ENCODE results near the gene EXD3. TPM values are rescaled to one million over a fixed set of nuclear protein-coding genes. Genes with fewer than 3 reads are reported as not detected.

EXD3 gene
- total RNA-seq, 1 donor from 2014 or later = 19.9 TPM

DNA sequence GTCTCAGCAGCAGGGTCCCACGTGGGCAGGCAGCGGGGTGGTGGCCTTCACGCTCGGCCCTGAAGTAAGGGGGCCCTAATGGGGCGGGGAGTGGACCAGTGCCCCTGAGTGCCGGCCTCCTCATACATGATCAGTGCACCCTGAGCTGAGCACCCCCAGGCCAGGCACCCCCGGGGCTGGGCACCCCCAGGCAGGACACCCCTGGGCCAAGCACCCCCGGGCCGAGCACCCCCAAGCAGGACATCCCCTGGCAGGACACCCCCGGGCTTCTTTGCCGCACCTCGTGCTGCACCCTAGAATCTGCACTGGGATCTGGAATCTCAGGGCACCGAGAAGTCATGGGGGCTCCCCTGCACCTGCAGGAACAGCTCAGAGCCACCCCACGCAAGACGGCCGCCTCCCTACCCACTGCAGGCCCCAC is 51.4 kb downstream of the EXD3 start:
- Mint-ChIP-seq H3K4me3 (ENCODE audit: unreplicated experiment) (no peak overlapping the region), H3K4me1 (ENCODE audit: unreplicated experiment) (no peaks in the 10 kb centered on the region), H3K36me3 (ENCODE audit: low read depth, unreplicated experiment) (peaks cover 3% of the 10 kb centered on the region), H3K9me3 (ENCODE audit: unreplicated experiment) (no peaks in the 10 kb centered on the region), H3K27ac (ENCODE audit: unreplicated experiment) (no peak overlapping the region), H3K27me3 (ENCODE audit: unreplicated experiment) (peaks cover 5% of the 10 kb centered on the region)
- TF ChIP-seq, protein P1, sequence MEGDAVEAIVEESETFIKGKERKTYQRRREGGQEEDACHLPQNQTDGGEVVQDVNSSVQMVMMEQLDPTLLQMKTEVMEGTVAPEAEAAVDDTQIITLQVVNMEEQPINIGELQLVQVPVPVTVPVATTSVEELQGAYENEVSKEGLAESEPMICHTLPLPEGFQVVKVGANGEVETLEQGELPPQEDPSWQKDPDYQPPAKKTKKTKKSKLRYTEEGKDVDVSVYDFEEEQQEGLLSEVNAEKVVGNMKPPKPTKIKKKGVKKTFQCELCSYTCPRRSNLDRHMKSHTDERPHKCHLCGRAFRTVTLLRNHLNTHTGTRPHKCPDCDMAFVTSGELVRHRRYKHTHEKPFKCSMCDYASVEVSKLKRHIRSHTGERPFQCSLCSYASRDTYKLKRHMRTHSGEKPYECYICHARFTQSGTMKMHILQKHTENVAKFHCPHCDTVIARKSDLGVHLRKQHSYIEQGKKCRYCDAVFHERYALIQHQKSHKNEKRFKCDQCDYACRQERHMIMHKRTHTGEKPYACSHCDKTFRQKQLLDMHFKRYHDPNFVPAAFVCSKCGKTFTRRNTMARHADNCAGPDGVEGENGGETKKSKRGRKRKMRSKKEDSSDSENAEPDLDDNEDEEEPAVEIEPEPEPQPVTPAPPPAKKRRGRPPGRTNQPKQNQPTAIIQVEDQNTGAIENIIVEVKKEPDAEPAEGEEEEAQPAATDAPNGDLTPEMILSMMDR (IDR thresholded peaks at IDR 0.05; ENCODE audit: unreplicated experiment) = no peak
- no peak for DNase-seq (ENCODE audit: low spot score)

GRCh38 chr9:137370865-137371520 is 52.0 kb downstream of the EXD3 start:
- no peaks in the 10 kb centered on the region for H3K9me3 Mint-ChIP-seq (ENCODE audit: unreplicated experiment)
- no peak overlapping the region for H3K4me3 Mint-ChIP-seq (ENCODE audit: unreplicated experiment)
- peaks cover 5% of the 10 kb centered on the region for H3K27me3 Mint-ChIP-seq (ENCODE audit: unreplicated experiment)
- peaks cover 7% of the 10 kb centered on the region for H3K36me3 Mint-ChIP-seq (ENCODE audit: low read depth, unreplicated experiment)
- H3K27ac Mint-ChIP-seq (ENCODE audit: unreplicated experiment) = no peak overlapping the region
- TF ChIP-seq, protein P1 (IDR thresholded peaks at IDR 0.05; ENCODE audit: unreplicated experiment) = no peak
- H3K4me1 Mint-ChIP-seq (ENCODE audit: unreplicated experiment) = no peaks in the 10 kb centered on the region
- DNase-seq (ENCODE audit: low spot score) = no peak

DNA sequence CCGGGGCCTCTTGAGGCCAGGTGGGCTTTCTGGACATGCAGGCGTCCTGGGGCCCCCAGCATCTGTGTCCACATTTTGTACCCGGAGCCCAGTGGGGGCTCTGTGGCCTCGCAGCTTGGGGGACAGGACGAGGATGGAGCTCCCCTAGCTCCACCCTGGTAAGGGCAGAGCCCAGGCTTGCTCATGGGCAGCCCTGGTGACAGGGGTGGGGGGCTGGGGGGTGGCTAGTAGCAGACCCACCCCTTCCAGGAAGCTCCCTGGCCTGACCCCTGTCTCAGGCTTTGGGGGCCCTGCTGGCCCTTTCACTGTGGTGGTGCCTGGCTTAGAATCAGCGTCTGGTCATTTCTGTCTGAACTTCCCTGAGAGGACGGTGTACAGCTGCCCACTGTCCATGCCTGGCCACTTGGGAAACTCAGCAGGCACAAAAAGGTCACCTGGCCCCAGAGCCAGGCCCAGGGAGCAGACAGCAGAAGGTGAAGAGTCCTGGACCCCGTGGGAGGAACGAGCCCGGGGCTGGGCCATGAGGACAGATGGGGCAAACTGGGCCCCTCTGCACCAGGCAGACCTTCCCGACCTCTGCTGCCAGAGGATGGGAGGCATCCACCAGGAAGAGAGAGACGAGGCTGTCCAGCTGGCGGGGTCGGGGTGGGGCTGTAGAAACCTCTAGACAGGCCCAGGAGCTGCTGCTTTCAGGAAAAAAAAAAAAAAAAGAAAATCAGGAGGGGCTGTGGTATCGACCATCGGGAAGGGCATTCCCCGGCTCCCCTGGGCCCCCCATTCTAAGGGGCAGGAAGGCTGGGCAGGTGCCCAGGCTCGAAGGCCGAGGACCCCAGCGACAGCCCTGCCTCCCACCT is 52.8 kb downstream of the EXD3 start:
- DNase-seq (ENCODE audit: low spot score) = no peak
- H3K9me3 Mint-ChIP-seq (ENCODE audit: unreplicated experiment) = no peaks in the 10 kb centered on the region
- TF ChIP-seq, protein P1 (IDR thresholded peaks at IDR 0.05; ENCODE audit: unreplicated experiment) = no peak
- peaks cover 5% of the 10 kb centered on the region for H3K4me1 Mint-ChIP-seq (ENCODE audit: unreplicated experiment)
- H3K4me3 Mint-ChIP-seq (ENCODE audit: unreplicated experiment) = no peak overlapping the region
- H3K36me3 Mint-ChIP-seq (ENCODE audit: low read depth, unreplicated experiment) = peaks cover 10% of the 10 kb centered on the region
- no peak overlapping the region for H3K27ac Mint-ChIP-seq (ENCODE audit: unreplicated experiment)
- peaks cover 12% of the 10 kb centered on the region for H3K27me3 Mint-ChIP-seq (ENCODE audit: unreplicated experiment)

DNA sequence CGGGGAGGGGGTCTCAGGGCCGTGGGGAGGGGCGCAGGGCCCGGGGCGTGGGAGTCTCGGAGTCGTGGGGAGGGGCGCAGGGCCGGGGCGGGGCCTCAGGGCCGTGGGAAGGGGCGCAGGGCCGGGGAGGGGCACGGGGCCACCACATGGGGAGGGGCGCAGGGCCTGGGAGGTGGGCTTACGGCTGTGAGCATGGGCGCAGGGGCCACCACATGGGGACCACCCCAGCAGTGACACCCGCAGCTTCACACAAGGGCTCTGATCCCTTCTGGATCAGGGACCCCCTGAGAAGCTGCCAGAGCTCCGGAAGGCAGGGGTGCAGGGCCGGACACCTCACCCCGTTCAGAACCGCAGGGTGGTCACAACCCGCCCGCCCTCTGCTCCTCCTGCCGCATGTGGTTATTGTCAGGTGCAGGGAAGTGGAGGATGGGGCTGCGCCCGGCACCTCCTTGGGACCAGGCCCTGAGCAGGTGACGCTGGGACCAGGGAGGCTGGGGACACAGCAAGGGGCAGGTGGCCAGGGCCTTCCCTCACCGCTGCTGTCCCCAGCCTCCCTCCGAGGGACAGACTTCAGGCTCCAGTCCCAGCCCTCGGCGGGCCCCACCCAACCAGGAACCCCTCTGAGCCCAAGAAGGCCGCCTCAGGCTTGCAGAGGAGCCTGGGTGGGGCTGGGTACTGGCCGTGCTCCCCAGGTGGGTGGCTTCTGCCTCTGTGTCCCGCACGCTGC is 53.7 kb downstream of the EXD3 start:
- Mint-ChIP-seq H3K27me3 (ENCODE audit: unreplicated experiment) (peaks cover 12% of the 10 kb centered on the region), H3K4me1 (ENCODE audit: unreplicated experiment) (peaks cover 5% of the 10 kb centered on the region), H3K9me3 (ENCODE audit: unreplicated experiment) (no peaks in the 10 kb centered on the region), H3K36me3 (ENCODE audit: low read depth, unreplicated experiment) (peaks cover 10% of the 10 kb centered on the region), H3K4me3 (ENCODE audit: unreplicated experiment) (no peak overlapping the region), H3K27ac (ENCODE audit: unreplicated experiment) (no peak overlapping the region)
- TF ChIP-seq, protein P1 (IDR thresholded peaks at IDR 0.05; ENCODE audit: unreplicated experiment) = no peak
- no peak for DNase-seq (ENCODE audit: low spot score)

All from endothelial cell (in vitro differentiated cells).